Measurements from ENCODE around the gene GLIPR2. TPM values are rescaled to one million over a fixed set of nuclear protein-coding genes. Genes with fewer than 3 reads are reported as not detected.
A peak's percentile ranks its signal among the peaks of the same experiment; 100 is the strongest.

Gene GLIPR2
- total and polyA plus RNA-seq, 4 donors = 17.4 to 112 (median 75.8) TPM

- H3K9me3 ChIP-seq (ENCODE audit: control insufficient read depth in 4 of 4, insufficient read depth in 3 of 4, low read length in 3 of 4) = no peaks in the 10 kb centered on the region
- peak in 1 of 3 donors; percentile 7 for DNase-seq
- no peak overlapping the region for H3K27ac ChIP-seq (ENCODE audit: low read depth in 1 of 2, low read length in 1 of 2)
- peaks cover 0 to 5% (median 0%) of the 10 kb centered on the region in 5 donors for H3K4me1 ChIP-seq (ENCODE audit: control insufficient read depth in 5 of 5, insufficient read depth in 5 of 5, low read length in 5 of 5)
- no peak overlapping the region for H3K9ac ChIP-seq (ENCODE audit: insufficient read depth in 1 of 2, low read length in 2 of 2)
- TF ChIP-seq CTCF (IDR thresholded peaks at IDR 0.05; ENCODE audit: control extremely low read depth, extremely low read depth) = no peak
- ATAC-seq (ENCODE audit: insufficient read depth, low FRiP score) = no peak
- H3K27me3 ChIP-seq (ENCODE audit: control insufficient read depth in 3 of 3, insufficient read depth in 3 of 3, low read length in 2 of 3) = no peaks in the 10 kb centered on the region
- no peaks in the 10 kb centered on the region for H3K36me3 ChIP-seq (ENCODE audit: control insufficient read depth in 4 of 4, insufficient read depth in 4 of 4, low read length in 4 of 4)
- H3K4me3 ChIP-seq = no peak overlapping the region
- WGBS, 2 donors = 83 to 87% methylated on average over 2 of the region's 2 CpGs
Observed at GRCh38 chr9:36093384-36093783, 43.1 kb upstream of the GLIPR2 start.

GRCh38 chr9:36099718-36100117 is 36.8 kb upstream of the GLIPR2 start:
- H3K27ac ChIP-seq (ENCODE audit: low read depth in 1 of 2, low read length in 1 of 2) = no peak overlapping the region
- H3K36me3 ChIP-seq (ENCODE audit: control insufficient read depth in 4 of 4, insufficient read depth in 4 of 4, low read length in 4 of 4) = peaks cover 0 to 4% (median 1%) of the 10 kb centered on the region in 4 donors
- H3K9me3 ChIP-seq (ENCODE audit: control insufficient read depth in 4 of 4, insufficient read depth in 3 of 4, low read length in 3 of 4) = no peaks in the 10 kb centered on the region
- DNase-seq (no peak), ATAC-seq (ENCODE audit: insufficient read depth, low FRiP score) (no peak)
- TF ChIP-seq CTCF (IDR thresholded peaks at IDR 0.05; ENCODE audit: control extremely low read depth, extremely low read depth) = no peak
- H3K4me3 ChIP-seq = no peak overlapping the region
- no peak overlapping the region for H3K9ac ChIP-seq (ENCODE audit: insufficient read depth in 1 of 2, low read length in 2 of 2)
- H3K27me3 ChIP-seq (ENCODE audit: control insufficient read depth in 3 of 3, insufficient read depth in 3 of 3, low read length in 2 of 3) = no peaks in the 10 kb centered on the region
- no peaks in the 10 kb centered on the region for H3K4me1 ChIP-seq (ENCODE audit: control insufficient read depth in 5 of 5, insufficient read depth in 5 of 5, low read length in 5 of 5)
- WGBS, 2 donors = 93 to 97% methylated on average over 1 of the region's 1 CpG

GRCh38 chr9:36100532-36100931 is 36.0 kb upstream of the GLIPR2 start:
- Histone ChIP-seq H3K9ac (ENCODE audit: insufficient read depth in 1 of 2, low read length in 2 of 2) (no peak overlapping the region), H3K4me1 (ENCODE audit: control insufficient read depth in 5 of 5, insufficient read depth in 5 of 5, low read length in 5 of 5) (no peaks in the 10 kb centered on the region), H3K9me3 (ENCODE audit: control insufficient read depth in 4 of 4, insufficient read depth in 3 of 4, low read length in 3 of 4) (no peaks in the 10 kb centered on the region), H3K4me3 (no peak overlapping the region), H3K27ac (ENCODE audit: low read depth in 1 of 2, low read length in 1 of 2) (no peak overlapping the region), H3K27me3 (ENCODE audit: control insufficient read depth in 3 of 3, insufficient read depth in 3 of 3, low read length in 2 of 3) (no peaks in the 10 kb centered on the region), H3K36me3 (ENCODE audit: control insufficient read depth in 4 of 4, insufficient read depth in 4 of 4, low read length in 4 of 4) (peaks cover 0 to 4% (median 1%) of the 10 kb centered on the region in 4 donors)
- TF ChIP-seq CTCF (IDR thresholded peaks at IDR 0.05; ENCODE audit: control extremely low read depth, extremely low read depth) = no peak
- ATAC-seq (ENCODE audit: insufficient read depth, low FRiP score) = no peak
- WGBS, 2 donors = 69 to 80% methylated on average over 3 of the region's 3 CpGs
- no peak for DNase-seq
